ENCODE results near the gene VAPA. TPM values are rescaled to one million over a fixed set of nuclear protein-coding genes. Genes with fewer than 3 reads are reported as not detected.

VAPA gene
- polyA plus RNA-seq, 1 of the 3 experiments (the other 2 are of a cell fraction) = 109 TPM

GRCh38 chr18:9987345-9987744, 73.5 kb downstream of the VAPA start:
- H4K20me1 ChIP-seq (ENCODE audit: insufficient read depth) = no peaks in the 10 kb centered on the region
- H3K9ac ChIP-seq = no peak overlapping the region
- no peaks in the 10 kb centered on the region for H3K36me3 ChIP-seq (replicated peaks in 1 of 2; ENCODE audit: control insufficient read depth in 1 of 2, insufficient read depth in 2 of 2, low read length in 1 of 2)
- no peak overlapping the region for H3K4me2 ChIP-seq
- ChIA-PET POLR2A (no interaction called here), CTCF (interaction anchor here (1.1 to 4.8 kb wide), 2 partner anchors 16 to 533 kb away, joined by 3 to 23 read pairs; no protein-coding TSS in a partner anchor)
- no peaks in the 10 kb centered on the region for H3F3A ChIP-seq (replicated peaks; ENCODE audit: insufficient read depth)
- DNase-seq = no peak
- TF ChIP-seq POLR2AphosphoS5 (IDR thresholded peaks at IDR 0.05; ENCODE audit: low read depth, low read length) (no peak), SIN3A (IDR thresholded peaks at IDR 0.05; ENCODE audit: borderline replicate concordance, low read depth, low read length) (no peak), EP300 (IDR thresholded peaks at IDR 0.05; ENCODE audit: borderline replicate concordance in 1 of 2, low read depth in 1 of 2, low read length in 1 of 2) (no peak), REST (IDR thresholded peaks at IDR 0.05; ENCODE audit: low read depth, low read length) (no peak), NFIC (IDR thresholded peaks at IDR 0.05; ENCODE audit: borderline replicate concordance) (no peak), ZBTB33 (IDR thresholded peaks at IDR 0.05; ENCODE audit: borderline replicate concordance, low read depth) (no peak), EZH2phosphoT487 (IDR thresholded peaks at IDR 0.05; ENCODE audit: borderline replicate concordance, low read depth) (no peak), SMC3 (IDR thresholded peaks at IDR 0.05; ENCODE audit: low read depth, low read length) (no peak), RCOR1 (IDR thresholded peaks at IDR 0.05; ENCODE audit: low read length) (no peak), GABPA (IDR thresholded peaks at IDR 0.05; ENCODE audit: low read depth) (no peak), GATA2 (CRISPR knock-in tag; IDR thresholded peaks at IDR 0.05) (no peak), CHD2 (IDR thresholded peaks at IDR 0.05; ENCODE audit: low read length, partially characterized antibody) (no peak), MXI1 (IDR thresholded peaks at IDR 0.05; ENCODE audit: low read depth, low read length) (no peak), RFX5 (IDR thresholded peaks at IDR 0.05; ENCODE audit: low read length) (no peak), IRF3 (IDR thresholded peaks at IDR 0.05; ENCODE audit: low read depth, low read length) (no peak), USF2 (IDR thresholded peaks at IDR 0.05; ENCODE audit: borderline replicate concordance, low read depth, low read length) (no peak), TCF12 (IDR thresholded peaks at IDR 0.05) (no peak)
- H3K4me3 ChIP-seq (ENCODE audit: low read depth in 2 of 2, low read length in 1 of 2) = no peak overlapping the region
- no peaks in the 10 kb centered on the region for H3K79me2 ChIP-seq (ENCODE audit: insufficient read depth)
- H2AFZ ChIP-seq (ENCODE audit: low read depth) = no peak overlapping the region
- H3K27ac ChIP-seq (ENCODE audit: low read depth in 2 of 2, low read length in 1 of 2) = no peak overlapping the region
- WGBS (ENCODE audit: low lambda C conversion rate) = 47% methylated on average over 3 of the region's 8 CpGs
- H3K9me2 ChIP-seq = no peaks in the 10 kb centered on the region
- H3K9me3 ChIP-seq = no peaks in the 10 kb centered on the region
- H3K27me3 ChIP-seq (ENCODE audit: insufficient read depth) = no peaks in the 10 kb centered on the region; the same call in 1 of the 2 replicates
- H3K4me1 ChIP-seq (ENCODE audit: control insufficient read depth in 1 of 2, insufficient read depth in 2 of 2, low read depth in 1 of 2, low read length in 1 of 2) = no peaks in the 10 kb centered on the region

Data from SK-N-SH (cell line).